ENCODE measurements around the gene VSIG2.

- TF ChIP-seq CREM (IDR thresholded peaks at IDR 0.05; ENCODE audit: low read depth): no peak
- no peak for TF ChIP-seq ZNF274 (IDR thresholded peaks at IDR 0.05; ENCODE audit: insufficient read depth, insufficient read length)
- no peak for TF ChIP-seq SUPT20H (IDR thresholded peaks at IDR 0.05; ENCODE audit: borderline replicate concordance, control insufficient read depth, low read depth, low read length)
- no peak for TF ChIP-seq USF2 (IDR thresholded peaks at IDR 0.05; ENCODE audit: borderline replicate concordance, low read depth, low read length)
- no peak for TF ChIP-seq POLR2AphosphoS5 (IDR thresholded peaks at IDR 0.05; ENCODE audit: low read length)
- TF ChIP-seq SIN3A (IDR thresholded peaks at IDR 0.05; ENCODE audit: low read depth, low read length): no peak
- TF ChIP-seq CTCF (IDR thresholded peaks at IDR 0.05 in 2 of 3, conservative IDR thresholded peaks at IDR 0.05 in 1 of 3; ENCODE audit: control insufficient read depth in 2 of 3, extremely low read depth in 1 of 3, insufficient read depth in 1 of 3, low read depth in 3 of 3, low read length in 3 of 3): peak; percentile 36 to 51 (median 41); a peak in 4 of 6 replicates
- no peak for TF ChIP-seq KLF5 (IDR thresholded peaks at IDR 0.05; ENCODE audit: partially characterized antibody)
- 0 out of 2 replicates have a peak, but pooled peaks have one; percentile 7 for TF ChIP-seq ELK1 (IDR thresholded peaks at IDR 0.05; ENCODE audit: low read depth, low read length)
- no peak for TF ChIP-seq EP300 (IDR thresholded peaks at IDR 0.05; ENCODE audit: borderline replicate concordance in 1 of 2, control insufficient read depth in 1 of 2, low read depth in 2 of 2, low read length in 2 of 2)
- no peak for TF ChIP-seq SIX5 (IDR thresholded peaks at IDR 0.05; ENCODE audit: low read depth, low read length, severe bottlenecking)
- no peak for TF ChIP-seq PKNOX1 (IDR thresholded peaks at IDR 0.05)
Observed at GRCh38 chr11:124745835-124746620, 6.0 kb downstream of the VSIG2 start.
